GM12891 (cell line): ENCODE results near the gene CSNK1G1.
A peak's percentile ranks its signal among the peaks of the same experiment; 100 is the strongest.

Experiments used
- POLR2A ChIP-seq: IDR thresholded peaks from 2 replicates; pipeline ENCODE4 v1.6.1; 2011; ENCODE audit warnings: low read depth, low read length, control low read depth
- POLR2AphosphoS5 ChIP-seq: IDR thresholded peaks from 2 replicates; pipeline ENCODE4 v1.6.1; 2011; ENCODE audit warnings: low read depth, low read length, control low read depth
- TAF1 ChIP-seq: IDR thresholded peaks from 2 replicates; pipeline ENCODE4 v1.6.1; 2011; ENCODE audit warnings: low read depth, low read length, control low read depth

DNA sequence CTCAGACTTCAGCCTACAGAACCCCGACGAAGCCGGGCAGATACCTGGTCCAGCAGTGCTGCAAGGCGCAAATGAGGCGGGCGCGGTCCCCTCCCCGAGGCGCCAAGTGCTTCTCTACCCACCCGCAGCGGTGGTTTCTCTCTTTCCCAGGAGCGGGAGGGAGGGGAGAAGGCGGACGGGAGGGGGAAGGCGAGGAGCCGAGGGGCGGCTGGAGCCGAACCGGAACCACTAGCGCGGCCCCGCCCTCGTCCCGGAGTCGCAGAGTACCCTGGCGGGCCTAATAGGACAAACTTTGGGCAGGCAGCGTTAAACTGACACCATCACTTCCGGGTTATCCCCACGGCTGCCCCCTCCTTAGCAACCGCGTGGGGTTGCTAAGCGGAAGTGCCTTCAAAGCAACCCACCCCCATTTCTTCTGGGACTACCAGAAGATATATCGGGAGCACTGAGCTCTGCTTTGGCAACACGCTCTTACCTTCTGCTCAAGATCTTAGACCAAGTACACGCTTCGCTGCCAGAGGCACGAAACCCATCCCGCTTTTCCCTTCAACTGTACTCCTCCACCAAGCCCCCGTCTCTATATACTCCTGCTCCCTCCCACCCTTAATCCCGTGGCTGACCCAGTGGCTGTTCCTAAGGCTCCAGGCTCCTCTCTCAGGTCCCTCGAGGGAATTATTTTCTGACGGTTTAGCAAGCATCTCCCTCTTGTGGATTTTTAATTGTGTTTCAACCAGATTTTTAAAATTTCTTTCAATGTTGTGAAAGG, at the start of gene CSNK1G1:
- TF ChIP-seq POLR2AphosphoS5 = peak; percentile 50; the same call in 1 of the 2 replicates
- TF ChIP-seq POLR2A = 0 out of 2 replicates have a peak, but pooled peaks have one; percentile 25
- no peak; the same call in 1 of the 2 replicates for TF ChIP-seq TAF1
